ENCODE data around the gene SYVN1.

DNA sequence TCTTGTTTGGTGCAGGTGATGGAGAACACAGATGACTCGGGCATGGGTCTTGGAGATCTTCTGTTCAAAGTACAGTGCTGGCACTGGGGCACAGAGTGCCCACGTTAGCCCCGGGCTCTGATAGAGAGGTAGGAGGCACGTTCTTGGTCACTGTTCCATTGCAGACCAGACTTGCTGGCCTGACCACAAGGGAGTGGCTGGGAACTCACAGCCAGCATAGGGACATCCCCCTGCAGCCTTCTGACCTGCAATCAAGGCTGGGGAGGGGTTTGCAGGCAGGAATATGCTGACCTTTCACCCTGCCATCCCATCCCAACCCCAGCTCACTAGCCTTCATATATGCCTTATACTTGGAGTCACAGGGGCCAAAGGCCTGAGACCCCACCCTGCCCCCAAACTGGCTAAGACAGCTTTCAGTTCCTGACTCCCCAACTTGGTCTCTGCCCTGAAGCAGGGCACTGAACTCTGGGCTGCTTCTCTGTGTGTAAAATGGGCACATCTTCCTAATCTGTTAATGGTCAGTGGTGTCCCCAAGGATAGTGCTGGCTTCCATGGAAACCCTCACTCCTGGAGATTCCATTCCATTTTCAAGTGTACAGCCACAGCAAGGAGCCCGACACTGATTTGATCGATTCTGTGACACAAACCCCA, 7.6 kb downstream of the SYVN1 start:
- TF ChIP-seq, protein P1, sequence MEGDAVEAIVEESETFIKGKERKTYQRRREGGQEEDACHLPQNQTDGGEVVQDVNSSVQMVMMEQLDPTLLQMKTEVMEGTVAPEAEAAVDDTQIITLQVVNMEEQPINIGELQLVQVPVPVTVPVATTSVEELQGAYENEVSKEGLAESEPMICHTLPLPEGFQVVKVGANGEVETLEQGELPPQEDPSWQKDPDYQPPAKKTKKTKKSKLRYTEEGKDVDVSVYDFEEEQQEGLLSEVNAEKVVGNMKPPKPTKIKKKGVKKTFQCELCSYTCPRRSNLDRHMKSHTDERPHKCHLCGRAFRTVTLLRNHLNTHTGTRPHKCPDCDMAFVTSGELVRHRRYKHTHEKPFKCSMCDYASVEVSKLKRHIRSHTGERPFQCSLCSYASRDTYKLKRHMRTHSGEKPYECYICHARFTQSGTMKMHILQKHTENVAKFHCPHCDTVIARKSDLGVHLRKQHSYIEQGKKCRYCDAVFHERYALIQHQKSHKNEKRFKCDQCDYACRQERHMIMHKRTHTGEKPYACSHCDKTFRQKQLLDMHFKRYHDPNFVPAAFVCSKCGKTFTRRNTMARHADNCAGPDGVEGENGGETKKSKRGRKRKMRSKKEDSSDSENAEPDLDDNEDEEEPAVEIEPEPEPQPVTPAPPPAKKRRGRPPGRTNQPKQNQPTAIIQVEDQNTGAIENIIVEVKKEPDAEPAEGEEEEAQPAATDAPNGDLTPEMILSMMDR (conservative IDR thresholded peaks at IDR 0.05; ENCODE audit: low read length): no peak
- no peak for TF ChIP-seq EZH2phosphoT487 (IDR thresholded peaks at IDR 0.05; ENCODE audit: borderline replicate concordance)

All from Loucy (cell line).